ENCODE results near the gene DACT2.

DACT2 gene

GRCh38 chr6:168367285-168367751 is 47.7 kb upstream of the DACT2 start:
- Histone ChIP-seq H3K36me3 (ENCODE audit: low read length) (no peaks in the 10 kb centered on the region), H3K27me3 (ENCODE audit: low read length) (no peaks in the 10 kb centered on the region), H3F3A (ENCODE audit: insufficient read depth) (no peaks in the 10 kb centered on the region), H3K9me2 (replicated peaks; ENCODE audit: insufficient read depth, low read length) (no peaks in the 10 kb centered on the region), H3K4me2 (ENCODE audit: low read depth, low read length, poor library complexity, severe bottlenecking) (no peak overlapping the region), H3K9ac (ENCODE audit: low read length) (no peak overlapping the region), H3K79me2 (ENCODE audit: insufficient read depth, low read length) (no peaks in the 10 kb centered on the region), H4K20me1 (ENCODE audit: low read depth, low read length) (no peaks in the 10 kb centered on the region), H3K4me3 (ENCODE audit: insufficient read depth, low read length, poor library complexity, severe bottlenecking) (no peak overlapping the region), H2AFZ (ENCODE audit: low read depth, low read length, severe bottlenecking) (no peak overlapping the region), H3K27ac (ENCODE audit: low read depth, low read length) (no peak overlapping the region), H3K9me3 (ENCODE audit: insufficient read depth, low read length) (no peaks in the 10 kb centered on the region)
- TF ChIP-seq, protein P1, sequence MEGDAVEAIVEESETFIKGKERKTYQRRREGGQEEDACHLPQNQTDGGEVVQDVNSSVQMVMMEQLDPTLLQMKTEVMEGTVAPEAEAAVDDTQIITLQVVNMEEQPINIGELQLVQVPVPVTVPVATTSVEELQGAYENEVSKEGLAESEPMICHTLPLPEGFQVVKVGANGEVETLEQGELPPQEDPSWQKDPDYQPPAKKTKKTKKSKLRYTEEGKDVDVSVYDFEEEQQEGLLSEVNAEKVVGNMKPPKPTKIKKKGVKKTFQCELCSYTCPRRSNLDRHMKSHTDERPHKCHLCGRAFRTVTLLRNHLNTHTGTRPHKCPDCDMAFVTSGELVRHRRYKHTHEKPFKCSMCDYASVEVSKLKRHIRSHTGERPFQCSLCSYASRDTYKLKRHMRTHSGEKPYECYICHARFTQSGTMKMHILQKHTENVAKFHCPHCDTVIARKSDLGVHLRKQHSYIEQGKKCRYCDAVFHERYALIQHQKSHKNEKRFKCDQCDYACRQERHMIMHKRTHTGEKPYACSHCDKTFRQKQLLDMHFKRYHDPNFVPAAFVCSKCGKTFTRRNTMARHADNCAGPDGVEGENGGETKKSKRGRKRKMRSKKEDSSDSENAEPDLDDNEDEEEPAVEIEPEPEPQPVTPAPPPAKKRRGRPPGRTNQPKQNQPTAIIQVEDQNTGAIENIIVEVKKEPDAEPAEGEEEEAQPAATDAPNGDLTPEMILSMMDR (IDR thresholded peaks at IDR 0.05; ENCODE audit: insufficient read depth, low read length, poor library complexity, severe bottlenecking): no peak
- TF ChIP-seq EZH2phosphoT487 (conservative IDR thresholded peaks at IDR 0.05; ENCODE audit: low read length): no peak

GRCh38 chr6:168366473-168366872 is 46.9 kb upstream of the DACT2 start:
- no peak overlapping the region for H3K9ac ChIP-seq (ENCODE audit: low read length)
- H4K20me1 ChIP-seq (ENCODE audit: low read depth, low read length): no peaks in the 10 kb centered on the region
- H3F3A ChIP-seq (ENCODE audit: insufficient read depth): no peaks in the 10 kb centered on the region
- no peak overlapping the region for H3K27ac ChIP-seq (ENCODE audit: low read depth, low read length)
- no peaks in the 10 kb centered on the region for H3K79me2 ChIP-seq (ENCODE audit: insufficient read depth, low read length)
- no peaks in the 10 kb centered on the region for H3K9me3 ChIP-seq (ENCODE audit: insufficient read depth, low read length)
- no peak overlapping the region for H3K4me3 ChIP-seq (ENCODE audit: insufficient read depth, low read length, poor library complexity, severe bottlenecking)
- TF ChIP-seq EZH2phosphoT487 (conservative IDR thresholded peaks at IDR 0.05; ENCODE audit: low read length): no peak
- TF ChIP-seq, protein P1 (IDR thresholded peaks at IDR 0.05; ENCODE audit: insufficient read depth, low read length, poor library complexity, severe bottlenecking): no peak
- no peaks in the 10 kb centered on the region for H3K36me3 ChIP-seq (ENCODE audit: low read length)
- no peaks in the 10 kb centered on the region for H3K27me3 ChIP-seq (ENCODE audit: low read length)
- H3K9me2 ChIP-seq (replicated peaks; ENCODE audit: insufficient read depth, low read length): no peaks in the 10 kb centered on the region
- no peak overlapping the region for H2AFZ ChIP-seq (ENCODE audit: low read depth, low read length, severe bottlenecking)
- H3K4me2 ChIP-seq (ENCODE audit: low read depth, low read length, poor library complexity, severe bottlenecking): no peak overlapping the region

- Histone ChIP-seq H3K36me3 (ENCODE audit: low read length) (no peaks in the 10 kb centered on the region), H3F3A (ENCODE audit: insufficient read depth) (no peaks in the 10 kb centered on the region), H2AFZ (ENCODE audit: low read depth, low read length, severe bottlenecking) (no peak overlapping the region), H3K4me3 (ENCODE audit: insufficient read depth, low read length, poor library complexity, severe bottlenecking) (no peak overlapping the region), H3K9ac (ENCODE audit: low read length) (no peak overlapping the region), H3K79me2 (ENCODE audit: insufficient read depth, low read length) (no peaks in the 10 kb centered on the region), H3K27me3 (ENCODE audit: low read length) (no peaks in the 10 kb centered on the region), H4K20me1 (ENCODE audit: low read depth, low read length) (no peaks in the 10 kb centered on the region), H3K9me2 (replicated peaks; ENCODE audit: insufficient read depth, low read length) (no peaks in the 10 kb centered on the region), H3K4me2 (ENCODE audit: low read depth, low read length, poor library complexity, severe bottlenecking) (no peak overlapping the region), H3K27ac (ENCODE audit: low read depth, low read length) (no peak overlapping the region), H3K9me3 (ENCODE audit: insufficient read depth, low read length) (no peaks in the 10 kb centered on the region)
- no peak for TF ChIP-seq EZH2phosphoT487 (conservative IDR thresholded peaks at IDR 0.05; ENCODE audit: low read length)
- TF ChIP-seq, protein P1 (IDR thresholded peaks at IDR 0.05; ENCODE audit: insufficient read depth, low read length, poor library complexity, severe bottlenecking): no peak
These were observed 46.0 kb upstream of the DACT2 start for GRCh38 chr6:168365422-168366165.
